Muscle of leg (tissue), 11 donors: Measurements from ENCODE around the gene SPHKAP. TPM values are rescaled to one million over a fixed set of nuclear protein-coding genes. Genes with fewer than 3 reads are reported as not detected.
"Not testable (repeated sequence)": the region's sequence is repeated elsewhere in the genome, so short reads cannot be mapped to it uniquely, and the experiment has no call there.

Experiments
- DNase-seq: peaks from one replicate; pipeline ENCODE4 v3.0.0; 2013
- H3K27ac ChIP-seq: one replicate; pipeline ENCODE4 v1.5.1; 2013; ENCODE audit warnings: mild to moderate bottlenecking, low read length, control low read depth
- H3K27me3 ChIP-seq: one replicate; pipeline ENCODE4 v1.6.1; 2013; ENCODE audit warnings: low read length; ENCODE audit not compliant: control insufficient read depth, insufficient read depth
- H3K36me3 ChIP-seq: one replicate; pipeline ENCODE4 v1.6.1; 2013; ENCODE audit warnings: low read length; ENCODE audit not compliant: control insufficient read depth, insufficient read depth
- H3K4me1 ChIP-seq: one replicate; pipeline ENCODE4 v1.6.1; 2013; ENCODE audit warnings: low read length; ENCODE audit not compliant: control insufficient read depth, insufficient read depth
- H3K4me3 ChIP-seq: one replicate; pipeline ENCODE4 v1.5.1; 2013; ENCODE audit warnings: low read length, control low read depth
- H3K9me3 ChIP-seq: replicated peaks from 2 replicates; pipeline ENCODE4 v1.6.1; 2013; ENCODE audit warnings: low read depth, low read length; ENCODE audit not compliant: control insufficient read depth
- WGBS: methylation state at CpG from one replicate; pipeline ENCODE4 v1.1.5; 2013; ENCODE audit warnings: missing lambda C conversion rate; ENCODE audit not compliant: insufficient coverage; 5-methylcytosine and 5-hydroxymethylcytosine counted together
- polyA plus RNA-seq, 8 donors: library from polyadenylated mRNA; unstranded; fragments of 120-200 nt; gene quantifications; one replicate each; pipeline versions ENCODE4 v1.2.1 to v1.2.3, GENCODE V29; 2013; ENCODE audit warnings: inconsistent platforms in 1 of 8, low replicate concordance in 1 of 8; ENCODE audit not compliant: insufficient read length in 8 of 8, insufficient read depth in 1 of 8
- total RNA-seq: library from RNA; stranded (reverse); fragments of 120-200 nt; gene quantifications from one replicate; pipeline ENCODE4 v1.2.4, GENCODE V29; 2013

The SPHKAP gene
- total and polyA plus RNA-seq, 9 donors: 10.9 to 29.0 (median 17.3) TPM

DNA sequence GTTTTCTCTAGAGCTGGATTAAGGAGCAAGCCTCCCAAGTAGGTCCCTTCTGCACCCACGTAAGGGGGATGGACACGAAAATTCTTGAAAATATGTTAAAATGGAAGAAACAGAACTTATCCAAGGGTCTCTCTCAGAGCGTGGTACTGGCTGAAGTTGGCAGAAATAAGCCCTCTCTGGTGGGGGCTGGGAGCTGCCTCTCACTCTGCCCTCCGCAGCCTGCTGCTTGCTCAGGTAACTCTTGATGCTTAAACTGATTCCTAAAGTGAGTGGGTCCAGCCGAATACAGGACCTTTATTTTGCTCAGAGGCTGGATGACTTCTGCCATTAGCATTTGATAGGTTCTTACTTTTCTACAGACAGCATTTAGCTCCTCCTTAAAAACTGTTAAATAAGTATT is 78.1 kb downstream of the SPHKAP start:
- 68% methylated on average over 4 of the region's 5 CpGs for WGBS
- Histone ChIP-seq H3K4me3 (no peak overlapping the region), H3K4me1 (no peaks in the 10 kb centered on the region), H3K9me3 (peaks cover 3% of the 10 kb centered on the region), H3K27me3 (no peaks in the 10 kb centered on the region), H3K27ac (no peak overlapping the region), H3K36me3 (no peaks in the 10 kb centered on the region)
- no peak for DNase-seq

DNA sequence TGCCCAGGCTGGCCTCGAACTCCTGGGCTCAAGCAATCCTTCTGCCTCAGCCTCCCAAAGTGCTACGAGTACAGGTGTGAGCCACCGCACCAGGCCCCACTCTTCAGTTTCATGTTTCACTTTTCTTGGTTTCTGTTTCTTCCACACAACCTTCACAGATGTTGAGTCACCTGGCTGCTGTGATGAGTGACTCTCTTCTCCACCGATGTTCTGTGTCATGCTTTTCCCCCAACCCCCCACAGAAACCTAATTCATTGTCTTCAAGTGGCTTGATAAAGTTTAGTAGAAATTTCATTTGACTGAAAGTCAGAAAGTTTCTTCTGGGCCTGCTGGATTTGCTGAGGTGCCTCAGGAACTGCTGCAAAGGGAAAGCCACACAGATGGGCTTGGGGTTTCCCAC is 78.5 kb downstream of the SPHKAP start:
- H3K4me3 ChIP-seq: no peak overlapping the region

GRCh38 chr2:228094377-228094921 is 87.0 kb downstream of the SPHKAP start:
- H3K27me3 ChIP-seq: no peaks in the 10 kb centered on the region
- no peaks in the 10 kb centered on the region for H3K36me3 ChIP-seq
- DNase-seq: no peak
- peaks cover 6% of the 10 kb centered on the region for H3K9me3 ChIP-seq
- no peak overlapping the region for H3K27ac ChIP-seq
- H3K4me1 ChIP-seq: no peaks in the 10 kb centered on the region
- 100% methylated on average over 1 of the region's 6 CpGs for WGBS
- no peak overlapping the region for H3K4me3 ChIP-seq

More for the DNA sequence above, 78.5 kb downstream of the SPHKAP start:
- no peaks in the 10 kb centered on the region for H3K36me3 ChIP-seq
- no peaks in the 10 kb centered on the region for H3K4me1 ChIP-seq
- no peak for DNase-seq
- no peak overlapping the region for H3K27ac ChIP-seq
- peaks cover 3% of the 10 kb centered on the region for H3K9me3 ChIP-seq
- 71% methylated on average over 2 of the region's 4 CpGs for WGBS
- no peaks in the 10 kb centered on the region for H3K27me3 ChIP-seq

GRCh38 chr2:228092056-228092455 is 89.4 kb downstream of the SPHKAP start:
- Histone ChIP-seq H3K27me3 (no peaks in the 10 kb centered on the region), H3K4me1 (no peaks in the 10 kb centered on the region), H3K9me3 (peaks cover 9% of the 10 kb centered on the region), H3K4me3 (no peak overlapping the region), H3K27ac (no peak overlapping the region), H3K36me3 (no peaks in the 10 kb centered on the region)
- DNase-seq: no peak
- no CpG with 5 or more reads among the region's 9 CpGs for WGBS

- H3K27ac ChIP-seq: no peak overlapping the region
- DNase-seq: no peak
- H3K9me3 ChIP-seq: peaks cover 9% of the 10 kb centered on the region
- H3K36me3 ChIP-seq: no peaks in the 10 kb centered on the region
- no peaks in the 10 kb centered on the region for H3K4me1 ChIP-seq
- no CpG with 5 or more reads among the region's 4 CpGs for WGBS
- H3K4me3 ChIP-seq: no peak overlapping the region
- no peaks in the 10 kb centered on the region for H3K27me3 ChIP-seq
Measured at GRCh38 chr2:228086561-228086960, 94.9 kb downstream of the SPHKAP start.

- no CpG with 5 or more reads among the region's 2 CpGs for WGBS
- H3K4me3 ChIP-seq: no peak overlapping the region
- H3K27me3 ChIP-seq: no peaks in the 10 kb centered on the region
- H3K4me1 ChIP-seq: no peaks in the 10 kb centered on the region
- H3K36me3 ChIP-seq: no peaks in the 10 kb centered on the region
- peaks cover 9% of the 10 kb centered on the region for H3K9me3 ChIP-seq
- H3K27ac ChIP-seq: no peak overlapping the region
- DNase-seq: no peak
Measured at GRCh38 chr2:228084717-228085116, 96.8 kb downstream of the SPHKAP start.

DNA sequence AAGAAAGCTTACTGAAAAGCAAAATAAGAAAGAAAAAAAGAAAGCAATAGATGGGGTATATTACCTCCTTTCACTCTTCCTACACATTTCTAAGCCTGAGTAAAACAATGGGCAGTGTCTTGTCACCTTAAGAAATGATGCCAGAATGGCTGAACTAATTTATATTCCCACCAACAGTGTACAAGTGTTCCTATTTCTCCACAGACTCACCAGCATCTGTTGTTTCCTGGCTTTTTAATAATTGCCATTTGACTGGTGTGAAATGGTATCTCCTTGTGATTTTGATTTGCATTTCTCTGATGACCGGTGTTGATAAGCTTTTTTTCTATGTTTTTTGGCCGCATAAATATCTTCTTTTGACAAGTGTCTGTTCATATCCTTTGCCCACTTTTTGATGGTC is 98.4 kb downstream of the SPHKAP start:
- no peaks in the 10 kb centered on the region for H3K4me1 ChIP-seq
- H3K27ac ChIP-seq: no peak overlapping the region
- no peaks in the 10 kb centered on the region for H3K9me3 ChIP-seq
- no peak overlapping the region for H3K4me3 ChIP-seq
- no peaks in the 10 kb centered on the region for H3K36me3 ChIP-seq
- no peaks in the 10 kb centered on the region for H3K27me3 ChIP-seq
- DNase-seq: no peak
- no CpG with 5 or more reads among the region's 2 CpGs for WGBS

DNA sequence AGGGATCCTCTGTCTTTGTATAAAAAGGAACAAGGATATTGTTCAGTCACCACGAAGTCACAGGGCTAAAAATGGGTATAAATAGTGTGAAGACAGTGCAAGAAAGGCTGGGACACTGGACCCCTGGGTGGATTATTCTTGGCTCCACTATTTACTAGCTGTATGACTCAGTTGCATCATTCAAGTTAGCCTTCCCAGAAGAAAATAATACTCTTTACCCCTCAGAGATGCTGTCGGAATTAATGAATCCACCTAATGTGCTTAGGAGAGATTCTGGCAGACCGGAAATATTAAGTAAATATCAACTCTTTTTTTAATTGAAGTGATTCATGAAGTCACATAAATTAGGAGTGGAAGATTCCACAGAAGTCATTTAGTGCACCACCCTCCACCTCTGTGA is 98.9 kb downstream of the SPHKAP start:
- Histone ChIP-seq H3K4me1 (no peaks in the 10 kb centered on the region), H3K27ac (no peak overlapping the region), H3K27me3 (no peaks in the 10 kb centered on the region), H3K36me3 (no peaks in the 10 kb centered on the region), H3K4me3 (no peak overlapping the region), H3K9me3 (no peaks in the 10 kb centered on the region)
- WGBS: 80% methylated on average over 1 of the region's 3 CpGs
- DNase-seq: no peak

- Histone ChIP-seq H3K27me3 (no peaks in the 10 kb centered on the region), H3K9me3 (no peaks in the 10 kb centered on the region), H3K4me3 (no peak overlapping the region), H3K36me3 (no peaks in the 10 kb centered on the region), H3K4me1 (no peaks in the 10 kb centered on the region), H3K27ac (no peak overlapping the region)
- 89% methylated on average over 3 of the region's 3 CpGs for WGBS
- no peak for DNase-seq
Measured at GRCh38 chr2:228079194-228079593, 102.3 kb downstream of the SPHKAP start.

DNA sequence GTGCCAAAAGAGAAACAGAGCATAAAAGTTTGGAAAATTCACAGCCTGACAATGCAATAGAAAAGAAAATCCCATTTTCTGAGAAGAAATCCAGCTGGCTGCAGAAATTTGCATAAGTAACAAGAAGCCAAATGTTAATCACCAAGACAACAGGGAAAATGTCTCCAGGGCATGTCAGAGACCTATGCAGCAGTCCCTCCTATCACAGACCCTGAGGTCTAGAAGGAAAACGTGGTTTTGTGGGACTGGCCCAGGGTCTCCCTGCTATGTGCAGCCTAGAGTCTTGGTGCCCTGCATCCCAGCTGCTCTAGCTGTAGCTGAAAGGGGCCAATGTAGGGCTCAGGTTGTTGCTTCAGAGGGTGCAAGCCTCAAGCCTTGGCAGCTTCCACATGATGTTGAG is 104.8 kb downstream of the SPHKAP start:
- WGBS: 67% methylated on average over 1 of the region's 1 CpG
- not testable (repeated sequence) for H3K27ac ChIP-seq, H3K9me3 ChIP-seq, DNase-seq, H3K4me1 ChIP-seq, H3K27me3 ChIP-seq, H3K4me3 ChIP-seq, H3K36me3 ChIP-seq

DNA sequence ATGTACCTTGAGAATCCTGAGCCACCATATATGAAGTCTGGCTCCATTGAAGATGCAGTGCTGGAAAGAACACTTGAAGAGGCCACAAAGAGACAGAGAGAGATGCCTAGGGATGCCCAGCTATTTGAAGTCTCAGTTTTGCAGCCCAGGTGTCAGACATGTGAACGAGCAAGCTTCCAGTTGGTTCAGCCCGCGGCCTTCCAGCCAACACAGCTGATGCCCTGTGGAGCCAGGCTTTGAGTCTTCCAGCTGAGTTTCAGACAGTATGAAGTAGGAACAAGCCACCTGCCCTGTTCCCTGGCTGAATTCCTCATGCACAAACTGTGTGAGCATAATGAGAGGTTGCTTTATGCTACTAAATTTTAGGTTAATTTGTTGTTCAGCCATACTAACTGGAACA is 108.8 kb downstream of the SPHKAP start:
- H3K4me1 ChIP-seq: no peaks in the 10 kb centered on the region
- H3K27me3 ChIP-seq: no peaks in the 10 kb centered on the region
- peaks cover 2% of the 10 kb centered on the region for H3K9me3 ChIP-seq
- no peaks in the 10 kb centered on the region for H3K36me3 ChIP-seq
- DNase-seq: no peak
- no peak overlapping the region for H3K4me3 ChIP-seq
- H3K27ac ChIP-seq: no peak overlapping the region
- 85% methylated on average over 3 of the region's 3 CpGs for WGBS
